H1 (cell line): ENCODE data around the gene CEACAM1. TPM values are rescaled to one million over a fixed set of nuclear protein-coding genes. Genes with fewer than 3 reads are reported as not detected.

Experiments
- CTCF ChIA-PET: fragments of 300-600 bp; sonication (Branson Sonifier 250); formaldehyde crosslinking; loops from one replicate; lab custom pipeline; 2021; ENCODE audit not compliant: partially characterized antibody; lab: Charles Lee
- POLR2A ChIA-PET: fragments of 300-600 bp; sonication (Branson Sonifier 250); formaldehyde crosslinking; loops from one replicate; lab custom pipeline; 2021; ENCODE audit warnings: inconsistent platforms; ENCODE audit not compliant: partially characterized antibody; lab: Charles Lee
- DNase-seq, 2 experiments: peaks; one replicate each; pipeline versions ENCODE4 v3.0.0 to v3.0.0-alpha.2; 2010 to 2022; ENCODE audit warnings: low spot score in 2 of 2, low read depth in 1 of 2, mixed read lengths in 1 of 2
- FAIRE-seq: peaks from 2 replicates; lab custom pipeline; 2011; peaks lifted over from hg19 to GRCh38; lab: Jason Lieb, UNC
- H2AFZ ChIP-seq: 2 replicates; pipeline ENCODE4 v1.8.1; 2012; ENCODE audit warnings: low read length, inconsistent platforms
- H2AK5ac ChIP-seq: 2 replicates; pipeline ENCODE4 v1.6.1; 2013; ENCODE audit warnings: low read depth, low read length
- H2BK120ac ChIP-seq: replicated peaks from 2 replicates; pipeline ENCODE3; 2013; ENCODE audit warnings: low read depth, low read length, inconsistent platforms
- H2BK12ac ChIP-seq: 2 replicates; pipeline ENCODE4 v1.6.1; 2013; ENCODE audit warnings: low read depth, low read length
- H2BK15ac ChIP-seq: 2 replicates; pipeline ENCODE4 v1.6.1; 2013; ENCODE audit warnings: low read length
- H2BK20ac ChIP-seq: 2 replicates; pipeline ENCODE4 v1.6.1; 2013; ENCODE audit warnings: low read length
- H2BK5ac ChIP-seq: 2 replicates; pipeline ENCODE4 v1.6.1; 2013; ENCODE audit warnings: low read depth, low read length
- H3K14ac ChIP-seq: 2 replicates; pipeline ENCODE4 v1.6.1; 2013; ENCODE audit warnings: inconsistent platforms; ENCODE audit not compliant: insufficient read length
- H3K18ac ChIP-seq: 2 replicates; pipeline ENCODE4 v1.6.1; 2013; ENCODE audit warnings: low read length; ENCODE audit errors: extremely low read depth
- H3K23ac ChIP-seq: 2 replicates; pipeline ENCODE4 v1.6.1; 2013; ENCODE audit warnings: inconsistent platforms; ENCODE audit not compliant: insufficient read length
- H3K23me2 ChIP-seq: 2 replicates; pipeline ENCODE4 v1.6.1; 2013; ENCODE audit warnings: low read depth, low read length
- H3K27ac ChIP-seq: 2 replicates; pipeline ENCODE4 v1.6.1; 2011; ENCODE audit warnings: low read depth, low read length, inconsistent platforms
- H3K27me3 ChIP-seq, 4 experiments: replicated peaks in 1 of 4; 1 replicate in 1 of 4; 2 replicates in 3 of 4; pipeline versions ENCODE4 v1.6.1 to v1.8.1; 2011 to 2013; ENCODE audit warnings: low read length in 3 of 4, mild to moderate bottlenecking in 3 of 4, inconsistent platforms in 2 of 4, mixed read lengths in 2 of 4, moderate library complexity in 1 of 4; ENCODE audit not compliant: control insufficient read depth in 3 of 4, insufficient read depth in 3 of 4; ENCODE audit errors: extremely low read depth in 1 of 4
- H3K36me3 ChIP-seq, 4 experiments: 2 replicates each; pipeline versions ENCODE4 v1.6.1 to v1.8.1; 2011 to 2013; ENCODE audit warnings: mild to moderate bottlenecking in 4 of 4, low read length in 3 of 4, moderate library complexity in 2 of 4, control low read depth in 1 of 4, inconsistent platforms in 1 of 4; ENCODE audit not compliant: insufficient read depth in 4 of 4, control insufficient read depth in 2 of 4
- H3K4ac ChIP-seq: replicated peaks from 2 replicates; pipeline ENCODE3; 2013; ENCODE audit warnings: low read length, low read depth, mixed read lengths, inconsistent platforms; ENCODE audit not compliant: insufficient read length
- H3K4me1 ChIP-seq, 4 experiments: replicated peaks in 1 of 4; 1 replicate in 1 of 4; 2 replicates in 3 of 4; pipeline versions ENCODE4 v1.6.1 to v1.8.1; 2011 to 2013; ENCODE audit warnings: low read length in 3 of 4, inconsistent platforms in 2 of 4, mixed read lengths in 1 of 4; ENCODE audit not compliant: insufficient read depth in 4 of 4, control insufficient read depth in 3 of 4
- H3K4me2 ChIP-seq, 2 experiments: 2 replicates each; pipeline versions ENCODE4 v1.6.1 to v1.8.1; 2011 to 2013; ENCODE audit warnings: low read depth in 2 of 2, low read length in 2 of 2, control low read depth in 1 of 2, inconsistent platforms in 1 of 2, mild to moderate bottlenecking in 1 of 2; ENCODE audit not compliant: insufficient read depth in 1 of 2
- H3K4me3 ChIP-seq, 4 experiments: fragments of 200-600, 300-600 bp in 1 of 4; sonication (generic), shearing (Covaris generic), sonication (Bioruptor Twin) in 1 of 4; 2 replicates each; pipeline versions ENCODE4 v1.5.1 to v1.8.1; 2011 to 2016; ENCODE audit warnings: low read length in 4 of 4, low read depth in 3 of 4, control low read depth in 2 of 4, inconsistent platforms in 2 of 4, mild to moderate bottlenecking in 2 of 4, mixed read lengths in 1 of 4, moderate library complexity in 1 of 4; ENCODE audit not compliant: insufficient read depth in 2 of 4; ENCODE audit errors: extremely low read depth in 1 of 4
- H3K56ac ChIP-seq: replicated peaks from 2 replicates; pipeline ENCODE3; 2013; ENCODE audit warnings: low read depth, mild to moderate bottlenecking, mixed read lengths, low read length, inconsistent platforms; ENCODE audit not compliant: insufficient read length
- H3K79me1 ChIP-seq: 2 replicates; pipeline ENCODE4 v1.6.1; 2013; ENCODE audit warnings: low read depth, low read length, control low read depth
- H3K79me2 ChIP-seq, 2 experiments: 2 replicates each; pipeline versions ENCODE4 v1.6.1 to v1.8.1; 2012 to 2013; ENCODE audit warnings: low read length in 2 of 2, mild to moderate bottlenecking in 2 of 2, inconsistent platforms in 1 of 2; ENCODE audit not compliant: insufficient read depth in 2 of 2, control insufficient read depth in 1 of 2
- H3K9ac ChIP-seq, 4 experiments: replicated peaks in 1 of 4; 1 replicate in 1 of 4; 2 replicates in 3 of 4; pipeline versions ENCODE4 v1.6.1 to v1.8.1; 2011 to 2013; ENCODE audit warnings: low read depth in 3 of 4, low read length in 3 of 4, control low read depth in 2 of 4, mild to moderate bottlenecking in 2 of 4, moderate library complexity in 2 of 4, inconsistent platforms in 1 of 4; ENCODE audit errors: extremely low read depth in 1 of 4
- H3K9me3 ChIP-seq, 2 experiments: 2 replicates each; pipeline versions ENCODE4 v1.6.1 to v1.8.1; 2012 to 2013; ENCODE audit warnings: mild to moderate bottlenecking in 2 of 2, moderate library complexity in 2 of 2, control low read depth in 1 of 2, inconsistent platforms in 1 of 2, low read depth in 1 of 2, low read length in 1 of 2, mixed read lengths in 1 of 2; ENCODE audit not compliant: insufficient read depth in 2 of 2
- H4K20me1 ChIP-seq, 2 experiments: replicated peaks in 1 of 2; 2 replicates each; pipeline versions ENCODE3 to v1.8.1; 2011 to 2013; ENCODE audit warnings: inconsistent platforms in 2 of 2, low read length in 2 of 2, mild to moderate bottlenecking in 1 of 2; ENCODE audit not compliant: insufficient read depth in 2 of 2, control insufficient read depth in 1 of 2
- H4K5ac ChIP-seq: 2 replicates; pipeline ENCODE4 v1.6.1; 2013; ENCODE audit warnings: low read length, low read depth, mixed read lengths, inconsistent platforms; ENCODE audit not compliant: insufficient read length
- H4K8ac ChIP-seq: 2 replicates; pipeline ENCODE4 v1.8.0; 2013; ENCODE audit warnings: mild to moderate bottlenecking, moderate library complexity, low read length, inconsistent platforms; ENCODE audit not compliant: insufficient read depth; ENCODE audit errors: extremely low read depth
- H4K91ac ChIP-seq: replicated peaks from 2 replicates; pipeline ENCODE3; 2013; ENCODE audit warnings: low read length, mixed read lengths, inconsistent platforms; ENCODE audit not compliant: insufficient read length
- BACH1 ChIP-seq: IDR thresholded peaks from 2 replicates; pipeline ENCODE4 v1.6.1; 2012; ENCODE audit warnings: low read length, improper control_type of control experiment
- BCL11A ChIP-seq, 2 experiments: IDR thresholded peaks; one replicate each; pipeline ENCODE4 v1.6.1; 2011; ENCODE audit warnings: low read depth in 2 of 2, low read length in 2 of 2, mild to moderate bottlenecking in 2 of 2
- BRCA1 ChIP-seq: IDR thresholded peaks from 2 replicates; pipeline ENCODE4 v1.6.1; 2012; ENCODE audit warnings: low read depth, low read length, improper control_type of control experiment
- CBX5 ChIP-seq: fragments of 300-800, 300-1000 bp; sonication (generic); IDR thresholded peaks from 2 replicates; pipeline ENCODE4 v1.7.1; 2016; ENCODE audit warnings: antibody characterized with exemption, low read length, low read depth
- EP300 ChIP-seq, 2 experiments: IDR thresholded peaks; 1 replicate in 1 of 2; 2 replicates in 1 of 2; pipeline ENCODE4 v1.6.1; 2011 to 2012; ENCODE audit warnings: low read depth in 2 of 2, low read length in 2 of 2, mild to moderate bottlenecking in 2 of 2, borderline replicate concordance in 1 of 2, inconsistent platforms in 1 of 2, moderate library complexity in 1 of 2
- EZH2 ChIP-seq: fragments of 200-600 bp; sonication (generic); IDR thresholded peaks from 2 replicates; pipeline ENCODE4 v1.7.1; 2012; ENCODE audit warnings: low read depth, mild to moderate bottlenecking, moderate library complexity, low read length, inconsistent platforms; ENCODE audit not compliant: severe bottlenecking
- KDM1A ChIP-seq: fragments of 200-600, 300-600 bp; sonication (generic); IDR thresholded peaks from 2 replicates; pipeline ENCODE4 v1.7.1; 2016; ENCODE audit warnings: mild to moderate bottlenecking, low read length, borderline replicate concordance
- MAX ChIP-seq: IDR thresholded peaks from 2 replicates; pipeline ENCODE4 v1.6.1; 2012; ENCODE audit warnings: inconsistent platforms
- POLR2A ChIP-seq, 2 experiments: IDR thresholded peaks; 1 replicate in 1 of 2; 2 replicates in 1 of 2; pipeline ENCODE4 v1.6.1; 2011; ENCODE audit warnings: low read depth in 2 of 2, low read length in 2 of 2, mild to moderate bottlenecking in 2 of 2; ENCODE audit errors: control extremely low read depth in 1 of 2
- RFX5 ChIP-seq: IDR thresholded peaks from 2 replicates; pipeline ENCODE4 v1.6.1; 2011; ENCODE audit warnings: low read depth, low read length, improper control_type of control experiment, borderline replicate concordance
- SIX5 ChIP-seq: IDR thresholded peaks from 2 replicates; pipeline ENCODE4 v1.6.1; 2011; ENCODE audit warnings: mild to moderate bottlenecking, low read depth, low read length
- SUZ12 ChIP-seq: fragments of 200-600 bp; sonication (generic); IDR thresholded peaks from 2 replicates; pipeline ENCODE4 v1.6.1; 2012; ENCODE audit warnings: mild to moderate bottlenecking, inconsistent platforms, low read length, moderate library complexity, mixed read lengths
- TAF1 ChIP-seq: IDR thresholded peaks from 2 replicates; pipeline ENCODE4 v1.6.1; 2011; ENCODE audit warnings: mild to moderate bottlenecking, low read depth, low read length
- YY1 ChIP-seq: IDR thresholded peaks from 2 replicates; pipeline ENCODE4 v1.6.1; 2011; ENCODE audit warnings: low read depth, mild to moderate bottlenecking, low read length
- WGBS, 2 experiments: shearing (Covaris generic) in 1 of 2; methylation state at CpG; one replicate each; pipeline versions ENCODE4 v1.1.6 to v1.1.7; 2013 to 2015; ENCODE audit warnings: low lambda C conversion rate in 2 of 2, mixed read lengths in 2 of 2, inconsistent platforms in 1 of 2, low coverage in 1 of 2, missing lambda C conversion rate in 1 of 2; ENCODE audit not compliant: insufficient replicate concordance in 2 of 2, insufficient coverage in 1 of 2, insufficient read length in 1 of 2; ENCODE audit errors: extremely low coverage in 1 of 2, missing lambda C conversion rate in 1 of 2; 5-methylcytosine and 5-hydroxymethylcytosine counted together
- polyA plus RNA-seq, 7 experiments: library from polyadenylated mRNA; depleted of rRNA in 3 of 7; stranded (reverse) in 5 of 7; unstranded in 2 of 7; fragments of >200 nt in 5 of 7; fragments of 200-250 nt in 2 of 7; gene quantifications; 1 replicate in 5 of 7; 2 replicates in 1 of 7; 4 replicates in 1 of 7; pipeline versions ENCODE4 v1.2.1 to v1.2.3, GENCODE V29; 2011 to 2013; ENCODE audit warnings: missing spikeins in 2 of 7, mixed read lengths in 2 of 7
- total RNA-seq: library from RNA; stranded (reverse); fragmentation: NEBNext Ultra II Directional; extraction: Animal tissue kit (Norgen Biotek cat#: 25700); gene quantifications from 2 replicates; pipeline ENCODE4 v1.2.1, GENCODE V29; 2021

The CEACAM1 gene
- total and polyA plus RNA-seq, 2 of the 8 experiments (the other 6 are each of a cell fraction or from before 2014, with no cell fraction given) = 1.8 to 3.6 TPM

- H3K79me1 ChIP-seq = no peaks in the 10 kb centered on the region
- no peak overlapping the region for H3K4ac ChIP-seq
- H3K36me3 ChIP-seq = no peaks in the 10 kb centered on the region
- no peak overlapping the region for H3K18ac ChIP-seq
- H4K5ac ChIP-seq = no peak overlapping the region
- H3K27me3 ChIP-seq = no peaks in the 10 kb centered on the region
- no peaks in the 10 kb centered on the region for H4K20me1 ChIP-seq
- H2BK20ac ChIP-seq = no peak overlapping the region; the same call in 1 of the 2 replicates
- no peaks in the 10 kb centered on the region for H3K23me2 ChIP-seq
- H4K8ac ChIP-seq = no peak overlapping the region
- no peak overlapping the region for H3K9ac ChIP-seq
- H2BK12ac ChIP-seq = no peak overlapping the region
- DNase-seq (peak in 1 of 2 experiments; percentile 6), FAIRE-seq (no peak)
- no peak overlapping the region for H3K14ac ChIP-seq
- no peak overlapping the region for H3K23ac ChIP-seq
- no peak overlapping the region for H2AFZ ChIP-seq
- H3K4me2 ChIP-seq = no peak overlapping the region
- H2BK120ac ChIP-seq = no peak overlapping the region
- no peaks in the 10 kb centered on the region for H3K9me3 ChIP-seq
- WGBS, 2 experiments = 89% methylated on average over 7 of the region's 7 CpGs; no CpG with 5 or more reads in 1 of the 2 experiments
- H3K56ac ChIP-seq = no peak overlapping the region
- ChIA-PET POLR2A (interaction anchor here (1.4 to 1.6 kb wide), 2 partner anchors 11 to 41 kb away, joined by 3 to 4 read pairs; no protein-coding TSS in a partner anchor), CTCF (interaction anchor here (0.6 to 3.4 kb wide), 6 partner anchors 11 to 75 kb away, joined by 3 to 33 read pairs (median 4); partner anchors contain the start of gene CEACAM1)
- no peak overlapping the region for H2BK15ac ChIP-seq
- no peak overlapping the region for H2AK5ac ChIP-seq
- H2BK5ac ChIP-seq = no peak overlapping the region
- no peaks in the 10 kb centered on the region; a peak in 1 of 7 replicates for H3K4me1 ChIP-seq
- no peak overlapping the region for H3K27ac ChIP-seq
- H3K4me3 ChIP-seq = no peak overlapping the region
- H4K91ac ChIP-seq = no peak overlapping the region
- no peaks in the 10 kb centered on the region for H3K79me2 ChIP-seq
- TF ChIP-seq POLR2A (IDR thresholded peaks at IDR 0.05; ENCODE audit: control extremely low read depth in 1 of 2, low read depth in 2 of 2, low read length in 2 of 2) = no peak
- TF ChIP-seq BACH1 = no peak
- TF ChIP-seq SUZ12 = no peak
- TF ChIP-seq EZH2 = no peak
- no peak for TF ChIP-seq RFX5
- TF ChIP-seq BRCA1 = no peak
- TF ChIP-seq CBX5 = no peak
- no peak for TF ChIP-seq SIX5
- no peak for TF ChIP-seq KDM1A
- TF ChIP-seq EP300 (IDR thresholded peaks at IDR 0.05; ENCODE audit: borderline replicate concordance in 1 of 2, low read depth in 2 of 2, low read length in 2 of 2) = no peak
- TF ChIP-seq YY1 = no peak
- no peak for TF ChIP-seq MAX
- TF ChIP-seq BCL11A (IDR thresholded peaks at IDR 0.05; ENCODE audit: low read depth in 2 of 2, low read length in 2 of 2) = no peak
- no peak for TF ChIP-seq TAF1
These were observed 12.9 kb downstream of the CEACAM1 start for GRCh38 chr19:42515241-42515832.
